GM18951 (cell line): ENCODE measurements around the gene RIPOR3.
"Not testable (repeated sequence)": the region's sequence is repeated elsewhere in the genome, so short reads cannot be mapped to it uniquely, and the experiment has no call there.

Experiments
- POLR2A ChIP-seq: IDR thresholded peaks from 4 replicates; pipeline ENCODE4 v1.6.1; 2011; ENCODE audit warnings: mild to moderate bottlenecking; ENCODE audit not compliant: insufficient read length, insufficient read depth; ENCODE audit errors: extremely low read depth
- in situ Hi-C: fragments of 300-500 bp; cut with MboI; formaldehyde crosslinking; loops from one replicate; pipeline ENCODE4 v1.12.0; 2022; ENCODE audit warnings: low sequenced_read_pairs, mixed read lengths, inconsistent platforms; ENCODE audit not compliant: unreplicated experiment

RIPOR3 gene

DNA sequence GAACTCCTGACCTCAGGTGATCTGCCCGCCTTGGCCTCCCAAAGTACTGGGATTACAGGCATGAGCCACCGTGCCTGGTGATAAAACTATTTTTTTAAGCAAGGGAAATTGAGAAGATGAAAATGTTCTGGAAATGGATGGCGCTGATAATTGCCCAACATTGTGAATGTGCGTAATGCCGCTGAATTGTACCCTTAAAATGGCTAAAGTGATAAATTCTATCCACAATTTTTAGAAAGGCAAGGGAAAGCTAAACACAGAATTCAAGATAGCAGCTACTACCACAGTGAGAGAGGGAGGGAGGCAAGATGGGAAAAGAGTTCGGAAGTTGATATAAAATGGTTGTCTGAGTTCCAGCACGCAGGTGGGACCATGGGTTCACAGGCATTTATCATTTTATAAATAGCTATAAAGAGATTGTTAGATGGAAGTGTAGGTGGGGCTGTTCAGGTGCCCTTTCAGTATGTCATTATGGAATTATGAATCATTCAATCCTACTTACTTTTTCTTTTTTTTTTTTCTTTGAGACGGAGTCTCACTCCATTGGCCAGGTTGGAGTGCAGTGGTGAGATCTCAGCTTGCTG lies 8.3 kb downstream of the RIPOR3 start:
- in situ Hi-C loops = no loop called here
- TF ChIP-seq POLR2A = no peak

DNA sequence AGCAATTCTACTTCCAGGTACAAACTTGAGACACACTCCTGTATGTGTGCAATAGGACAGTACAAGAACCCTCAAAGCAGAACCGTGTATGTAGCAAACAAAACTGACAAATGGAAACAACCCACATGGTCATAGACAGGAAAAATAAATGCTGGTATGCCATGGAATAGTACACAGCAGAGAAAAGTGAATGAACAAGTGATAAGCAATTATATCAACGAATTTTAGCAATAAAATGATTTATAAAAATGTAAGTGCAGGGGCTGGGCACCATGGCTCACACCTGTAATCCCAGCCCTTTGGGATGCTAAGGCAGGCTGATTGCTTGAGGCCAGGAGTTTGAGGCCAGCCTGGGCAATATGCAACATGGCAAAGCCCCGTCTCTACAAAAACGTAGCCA lies 9.3 kb downstream of the RIPOR3 start:
- TF ChIP-seq POLR2A = no peak
- in situ Hi-C loops = no loop called here

GRCh38 chr20:50681359-50682064 lies 9.8 kb downstream of the RIPOR3 start:
- in situ Hi-C loops = no loop called here
- no peak for TF ChIP-seq POLR2A

- no peak for TF ChIP-seq POLR2A
- in situ Hi-C loops = no loop called here
Measured at GRCh38 chr20:50680105-50680960, 11.0 kb downstream of the RIPOR3 start.

DNA sequence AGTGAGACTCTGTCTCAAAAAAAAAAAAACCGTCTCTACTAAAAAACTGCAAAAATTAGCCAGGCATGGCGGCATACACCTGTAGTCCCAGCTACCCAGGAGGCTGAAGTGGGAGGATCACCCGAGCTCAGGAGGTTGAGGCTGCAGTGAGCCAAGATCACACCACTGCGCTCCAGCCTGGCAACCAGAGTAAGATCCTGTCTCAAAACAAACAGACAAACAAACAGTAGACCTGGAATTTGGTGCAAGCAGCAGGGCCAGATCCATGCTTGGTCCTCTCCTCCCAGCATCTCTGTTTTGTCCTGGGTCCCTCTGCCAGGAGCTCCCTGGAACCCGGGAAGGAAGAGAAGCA lies 11.6 kb downstream of the RIPOR3 start:
- in situ Hi-C loops = no loop called here
- TF ChIP-seq POLR2A = no peak

- TF ChIP-seq POLR2A = no peak
- in situ Hi-C loops = no loop called here
Measured at GRCh38 chr20:50678169-50678898, 13.0 kb downstream of the RIPOR3 start.

- TF ChIP-seq POLR2A = no peak
- in situ Hi-C loops = no loop called here
Measured at GRCh38 chr20:50676858-50677257, 14.5 kb downstream of the RIPOR3 start.

GRCh38 chr20:50676377-50676731 lies 15.0 kb downstream of the RIPOR3 start:
- in situ Hi-C loops = not testable (repeated sequence)

DNA sequence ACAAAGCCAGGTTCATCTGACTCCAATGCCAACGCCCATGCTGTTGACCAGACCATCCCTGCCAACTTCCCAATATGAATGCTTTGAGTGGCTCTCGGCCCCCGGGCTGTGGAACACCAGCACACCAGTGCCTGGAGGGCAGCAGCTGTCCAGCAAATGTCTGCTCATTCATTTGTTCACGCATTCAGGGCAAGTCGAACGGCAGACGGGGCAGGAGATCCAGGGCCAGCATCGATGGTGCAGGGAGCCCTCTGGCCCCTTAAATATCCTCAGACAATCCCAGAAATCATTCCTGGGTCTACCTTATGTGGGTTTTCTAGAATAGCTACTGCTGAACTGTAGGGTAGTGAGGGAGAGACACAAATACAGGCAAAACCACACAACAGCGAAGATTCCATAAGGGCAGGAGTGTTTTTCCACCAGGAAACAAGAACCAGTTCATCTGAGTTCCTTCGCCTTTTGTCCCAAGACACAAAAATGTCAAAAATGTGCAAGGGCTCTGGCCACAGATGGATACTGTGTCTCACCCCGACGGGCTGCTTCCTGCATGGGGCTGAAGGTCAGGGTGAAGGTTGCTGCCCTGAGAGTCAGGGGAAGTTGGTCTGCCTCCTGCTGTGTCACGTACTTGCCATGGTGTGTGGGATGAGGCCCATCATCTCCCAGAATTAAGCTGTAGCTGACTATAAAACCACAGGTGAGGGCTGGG lies 15.5 kb downstream of the RIPOR3 start:
- TF ChIP-seq POLR2A = no peak
- in situ Hi-C loops = no loop called here

GRCh38 chr20:50674138-50674825 lies 17.1 kb downstream of the RIPOR3 start:
- in situ Hi-C loops = no loop called here

DNA sequence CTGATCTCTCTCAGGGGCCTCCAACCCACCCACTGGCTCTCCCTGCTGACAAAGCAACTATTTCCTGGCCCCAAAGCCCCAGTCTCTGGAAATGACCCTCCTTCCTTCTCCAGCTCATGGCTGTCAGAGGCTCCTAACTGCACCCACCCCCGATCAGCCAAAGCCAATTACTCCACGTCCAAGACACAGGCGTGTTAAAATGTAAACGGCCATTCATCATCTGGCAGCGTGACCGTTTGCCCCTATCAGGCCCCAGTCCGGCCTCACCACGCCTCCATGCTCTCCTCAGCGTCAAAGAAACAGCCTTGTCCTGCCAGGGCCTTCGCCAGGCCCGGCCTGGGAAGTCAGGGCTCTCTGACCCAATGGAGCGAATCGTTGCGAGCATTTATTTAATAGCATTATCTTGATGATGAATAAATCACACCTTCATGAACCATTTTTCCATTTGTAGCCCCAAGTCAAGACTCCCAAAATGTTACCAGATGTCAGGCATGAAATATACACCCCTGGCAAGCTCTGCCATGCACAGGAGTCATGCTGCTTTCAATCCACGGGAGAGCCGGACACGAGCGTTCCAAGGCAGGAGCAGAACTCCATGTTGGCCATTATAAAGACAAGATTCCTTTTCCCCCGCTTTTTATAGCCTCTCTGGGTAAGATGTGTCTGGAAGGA lies 17.7 kb downstream of the RIPOR3 start:
- in situ Hi-C loops = no loop called here
- no peak for TF ChIP-seq POLR2A

More at GRCh38 chr20:50674138-50674825, 17.1 kb downstream of the RIPOR3 start:
- no peak for TF ChIP-seq POLR2A

GRCh38 chr20:50673146-50673465 lies 18.2 kb downstream of the RIPOR3 start:
- no peak for TF ChIP-seq POLR2A
- in situ Hi-C loops = no loop called here
